ENCODE measurements around the gene CNPY2.
"Not testable (repeated sequence)": the region's sequence is repeated elsewhere in the genome, so short reads cannot be mapped to it uniquely, and the experiment has no call there.

- TF ChIP-seq, protein P1, sequence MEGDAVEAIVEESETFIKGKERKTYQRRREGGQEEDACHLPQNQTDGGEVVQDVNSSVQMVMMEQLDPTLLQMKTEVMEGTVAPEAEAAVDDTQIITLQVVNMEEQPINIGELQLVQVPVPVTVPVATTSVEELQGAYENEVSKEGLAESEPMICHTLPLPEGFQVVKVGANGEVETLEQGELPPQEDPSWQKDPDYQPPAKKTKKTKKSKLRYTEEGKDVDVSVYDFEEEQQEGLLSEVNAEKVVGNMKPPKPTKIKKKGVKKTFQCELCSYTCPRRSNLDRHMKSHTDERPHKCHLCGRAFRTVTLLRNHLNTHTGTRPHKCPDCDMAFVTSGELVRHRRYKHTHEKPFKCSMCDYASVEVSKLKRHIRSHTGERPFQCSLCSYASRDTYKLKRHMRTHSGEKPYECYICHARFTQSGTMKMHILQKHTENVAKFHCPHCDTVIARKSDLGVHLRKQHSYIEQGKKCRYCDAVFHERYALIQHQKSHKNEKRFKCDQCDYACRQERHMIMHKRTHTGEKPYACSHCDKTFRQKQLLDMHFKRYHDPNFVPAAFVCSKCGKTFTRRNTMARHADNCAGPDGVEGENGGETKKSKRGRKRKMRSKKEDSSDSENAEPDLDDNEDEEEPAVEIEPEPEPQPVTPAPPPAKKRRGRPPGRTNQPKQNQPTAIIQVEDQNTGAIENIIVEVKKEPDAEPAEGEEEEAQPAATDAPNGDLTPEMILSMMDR (IDR thresholded peaks at IDR 0.05) = not testable (repeated sequence)
- TF ChIP-seq POLR2A (IDR thresholded peaks at IDR 0.05) = not testable (repeated sequence)
Measured at GRCh38 chr12:56342290-56342689, 26.5 kb upstream of the CNPY2 start.

Measured in body of pancreas (tissue), 4 donors.